ENCODE data around the gene PACRG. TPM values are rescaled to one million over a fixed set of nuclear protein-coding genes. Genes with fewer than 3 reads are reported as not detected.

Gene PACRG
- total and polyA plus RNA-seq, 9 donors = 2.5 to 33.1 (median 3.8) TPM

DNA sequence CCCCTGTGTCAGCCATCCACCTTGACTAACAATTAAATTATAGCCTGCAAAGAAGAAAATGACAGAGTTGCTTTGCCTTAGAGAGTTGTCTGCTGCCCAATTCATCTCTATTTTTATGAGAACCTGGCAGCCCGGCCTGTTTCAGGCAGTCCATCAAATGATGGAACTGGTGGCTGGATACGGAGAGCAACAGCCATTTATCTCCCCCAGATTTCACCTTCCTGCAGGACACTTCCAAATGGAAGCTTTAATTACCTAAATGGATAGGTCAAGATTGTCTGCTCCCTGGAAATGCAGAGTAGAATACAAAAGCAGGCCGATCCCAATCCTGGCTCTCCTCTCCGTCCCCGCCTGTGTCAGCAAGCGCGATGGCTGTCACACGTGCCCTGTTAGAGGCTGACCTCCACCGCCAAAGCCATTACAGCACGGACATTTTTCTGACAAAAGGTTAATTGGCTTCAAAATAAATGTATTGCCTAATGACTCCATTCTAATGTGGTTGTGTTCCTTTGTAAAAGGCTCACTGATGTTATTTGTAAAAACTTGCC lies 86.7 kb downstream of the PACRG start:
- intact Hi-C loops (cut with DNase I) = no loop called here
- DNase-seq = no peak
- Histone ChIP-seq H3K27me3 (no peaks in the 10 kb centered on the region), H3K36me3 (no peaks in the 10 kb centered on the region), H3K9me3 (no peaks in the 10 kb centered on the region), H3K4me1 (ENCODE audit: insufficient read depth) (no peaks in the 10 kb centered on the region), H3K27ac (no peak overlapping the region), H3K4me3 (no peak overlapping the region)
- WGBS, 3 donors = 83 to 89% (median 89%) methylated on average over 10 of the region's 10 CpGs
- TF ChIP-seq, protein P1, sequence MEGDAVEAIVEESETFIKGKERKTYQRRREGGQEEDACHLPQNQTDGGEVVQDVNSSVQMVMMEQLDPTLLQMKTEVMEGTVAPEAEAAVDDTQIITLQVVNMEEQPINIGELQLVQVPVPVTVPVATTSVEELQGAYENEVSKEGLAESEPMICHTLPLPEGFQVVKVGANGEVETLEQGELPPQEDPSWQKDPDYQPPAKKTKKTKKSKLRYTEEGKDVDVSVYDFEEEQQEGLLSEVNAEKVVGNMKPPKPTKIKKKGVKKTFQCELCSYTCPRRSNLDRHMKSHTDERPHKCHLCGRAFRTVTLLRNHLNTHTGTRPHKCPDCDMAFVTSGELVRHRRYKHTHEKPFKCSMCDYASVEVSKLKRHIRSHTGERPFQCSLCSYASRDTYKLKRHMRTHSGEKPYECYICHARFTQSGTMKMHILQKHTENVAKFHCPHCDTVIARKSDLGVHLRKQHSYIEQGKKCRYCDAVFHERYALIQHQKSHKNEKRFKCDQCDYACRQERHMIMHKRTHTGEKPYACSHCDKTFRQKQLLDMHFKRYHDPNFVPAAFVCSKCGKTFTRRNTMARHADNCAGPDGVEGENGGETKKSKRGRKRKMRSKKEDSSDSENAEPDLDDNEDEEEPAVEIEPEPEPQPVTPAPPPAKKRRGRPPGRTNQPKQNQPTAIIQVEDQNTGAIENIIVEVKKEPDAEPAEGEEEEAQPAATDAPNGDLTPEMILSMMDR (IDR thresholded peaks at IDR 0.05) = no peak
- TF ChIP-seq POLR2A (IDR thresholded peaks at IDR 0.05) (no peak), EP300 (IDR thresholded peaks at IDR 0.05) (no peak)

DNA sequence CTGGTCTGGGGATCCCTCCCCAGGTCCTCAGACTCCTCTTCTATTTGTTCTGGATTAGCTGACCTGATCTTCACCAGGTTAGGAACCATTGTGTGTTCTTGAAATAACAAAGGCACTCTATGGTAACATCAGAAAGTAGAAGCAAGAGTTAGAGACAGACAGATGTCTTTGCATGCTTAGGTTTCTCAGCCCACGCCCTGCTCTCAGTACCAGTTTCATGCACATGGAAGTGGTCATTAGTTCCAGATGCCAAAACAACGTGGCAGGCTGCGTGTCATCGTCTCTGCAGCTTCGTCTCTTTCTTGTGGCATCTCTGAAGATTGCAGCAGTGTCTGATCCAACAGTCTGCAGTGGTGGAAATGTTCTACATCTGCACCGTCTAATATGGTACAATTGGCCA lies 89.4 kb downstream of the PACRG start:
- H3K27ac ChIP-seq = no peak overlapping the region
- H3K9me3 ChIP-seq = no peaks in the 10 kb centered on the region
- TF ChIP-seq POLR2A (IDR thresholded peaks at IDR 0.05) (no peak), EP300 (IDR thresholded peaks at IDR 0.05) (no peak)
- TF ChIP-seq, protein P1 (IDR thresholded peaks at IDR 0.05) = no peak
- H3K27me3 ChIP-seq = no peaks in the 10 kb centered on the region
- intact Hi-C loops (cut with DNase I) = no loop called here
- 92 to 96% (median 94%) methylated on average over 6 of the region's 6 CpGs for WGBS, 3 donors
- no peak for DNase-seq
- no peaks in the 10 kb centered on the region for H3K4me1 ChIP-seq (ENCODE audit: insufficient read depth)
- no peak overlapping the region for H3K4me3 ChIP-seq
- no peaks in the 10 kb centered on the region for H3K36me3 ChIP-seq

DNA sequence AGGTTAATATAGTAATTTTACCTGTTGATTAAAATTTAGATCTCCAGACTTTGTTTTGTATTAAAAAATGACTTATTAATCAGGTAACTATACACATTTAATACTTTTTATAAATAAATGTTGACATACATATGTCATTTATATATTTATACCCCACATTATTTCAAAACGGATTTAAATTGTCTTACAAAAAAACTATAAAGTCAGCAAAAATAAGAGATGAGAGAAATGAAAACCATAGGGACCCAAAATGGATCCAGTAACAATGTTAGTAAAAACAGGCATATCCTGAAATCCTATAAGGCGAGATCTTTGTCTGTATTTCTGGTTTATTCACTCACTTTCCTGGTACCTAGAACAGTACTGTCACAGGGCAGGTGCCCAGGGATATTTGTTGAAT lies 91.5 kb downstream of the PACRG start:
- intact Hi-C loops (cut with DNase I) = no loop called here
- Histone ChIP-seq H3K27me3 (no peaks in the 10 kb centered on the region), H3K4me3 (no peak overlapping the region), H3K4me1 (ENCODE audit: insufficient read depth) (no peaks in the 10 kb centered on the region), H3K27ac (no peak overlapping the region), H3K9me3 (no peaks in the 10 kb centered on the region), H3K36me3 (no peaks in the 10 kb centered on the region)
- no peak for DNase-seq
- TF ChIP-seq, protein P1 (IDR thresholded peaks at IDR 0.05) = no peak
- TF ChIP-seq POLR2A (IDR thresholded peaks at IDR 0.05) (no peak), EP300 (IDR thresholded peaks at IDR 0.05) (no peak)
- 90 to 93% (median 91%) methylated on average over 2 of the region's 2 CpGs for WGBS, 3 donors

DNA sequence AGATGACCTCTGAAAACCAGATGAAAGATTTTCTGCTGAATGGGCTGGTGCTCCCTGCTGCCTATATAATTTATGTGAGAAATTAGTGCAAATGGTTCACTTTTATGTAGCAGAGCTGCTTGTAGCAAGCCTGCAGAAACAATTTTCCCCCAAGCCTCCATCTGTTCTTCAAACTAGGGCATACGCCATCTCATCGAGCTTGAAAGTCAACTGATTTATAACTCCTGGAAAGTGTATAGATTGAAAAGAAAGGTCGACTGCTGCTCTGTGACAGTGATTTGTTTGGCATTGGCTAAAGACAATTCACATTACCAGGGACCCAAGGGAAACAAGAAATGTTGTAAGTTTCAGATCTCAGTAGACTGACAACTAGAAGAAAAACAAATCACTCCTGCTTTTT lies 93.3 kb downstream of the PACRG start:
- H3K9me3 ChIP-seq = no peaks in the 10 kb centered on the region
- intact Hi-C loops (cut with DNase I) = no loop called here
- TF ChIP-seq EP300 (IDR thresholded peaks at IDR 0.05) (no peak), POLR2A (IDR thresholded peaks at IDR 0.05) (no peak)
- TF ChIP-seq, protein P1 (IDR thresholded peaks at IDR 0.05) = no peak

More for the DNA sequence above, 93.3 kb downstream of the PACRG start:
- Histone ChIP-seq H3K4me3 (no peak overlapping the region), H3K4me1 (ENCODE audit: insufficient read depth) (no peaks in the 10 kb centered on the region), H3K36me3 (no peaks in the 10 kb centered on the region), H3K27ac (no peak overlapping the region), H3K27me3 (no peaks in the 10 kb centered on the region)
- WGBS, 3 donors = 41 to 45% (median 41%) methylated on average over 3 of the region's 3 CpGs
- no peak for DNase-seq

All from ovary (tissue), 9 donors.